SU-DHL-6 (cell line): ENCODE data around the gene GPR161.

ENCODE experiments used
- CTCF ChIP-seq: fragments of 200-600 bp; sonication (generic); IDR thresholded peaks from one replicate; pipeline ENCODE4 v1.5.1; 2017; ENCODE audit warnings: antibody characterized with exemption, mild to moderate bottlenecking, low read length, moderate library complexity; ENCODE audit not compliant: insufficient read depth, poor library complexity, severe bottlenecking
- EZH2phosphoT487 ChIP-seq: fragments of 200-600 bp; sonication (generic), shearing (Covaris generic); conservative IDR thresholded peaks from 2 replicates; pipeline ENCODE4 v1.6.1; 2018; ENCODE audit warnings: mild to moderate bottlenecking, antibody characterized with exemption, low read length, moderate library complexity, mixed read lengths

DNA sequence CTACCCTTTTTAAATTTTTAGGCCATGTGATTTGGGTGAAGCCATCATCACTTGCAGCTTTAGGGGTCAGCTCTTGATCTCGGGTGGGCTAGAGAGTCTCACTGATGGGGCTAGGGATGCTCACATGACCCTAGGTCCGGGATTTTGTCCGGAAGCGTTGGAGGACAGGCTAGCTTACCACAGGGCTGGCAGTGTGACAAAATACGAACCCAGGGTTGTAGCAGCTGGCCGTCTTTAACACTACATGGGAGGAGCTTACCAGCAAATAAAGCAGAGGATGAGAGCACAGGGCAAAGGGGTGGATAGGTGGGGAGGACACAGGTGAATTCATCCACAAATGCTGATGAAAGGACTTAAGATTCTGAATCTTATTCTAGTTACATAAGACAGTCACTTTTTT is 21.9 kb downstream of the GPR161 start:
- TF ChIP-seq CTCF, result no peak
- TF ChIP-seq EZH2phosphoT487, result no peak
